Epithelial cell of esophagus (primary cell): Measurements from ENCODE around the gene NMBR.
A peak's percentile ranks its signal among the peaks of the same experiment; 100 is the strongest.
"Not testable (repeated sequence)": the region's sequence is repeated elsewhere in the genome, so short reads cannot be mapped to it uniquely, and the experiment has no call there.

Source experiments
- DNase-seq: peaks from one replicate; pipeline ENCODE4 v3.0.0; 2010; ENCODE audit warnings: low read depth
- H3K4me3 ChIP-seq: 2 replicates; pipeline ENCODE4 v1.5.1; 2011; ENCODE audit warnings: mild to moderate bottlenecking, low read length, control low read depth
- CTCF ChIP-seq: IDR thresholded peaks from 2 replicates; pipeline ENCODE4 v1.5.1; 2011; ENCODE audit warnings: low read depth, mild to moderate bottlenecking, low read length, control low read depth, inconsistent platforms; ENCODE audit not compliant: insufficient read depth; ENCODE audit errors: missing control alignments

Gene NMBR

DNA sequence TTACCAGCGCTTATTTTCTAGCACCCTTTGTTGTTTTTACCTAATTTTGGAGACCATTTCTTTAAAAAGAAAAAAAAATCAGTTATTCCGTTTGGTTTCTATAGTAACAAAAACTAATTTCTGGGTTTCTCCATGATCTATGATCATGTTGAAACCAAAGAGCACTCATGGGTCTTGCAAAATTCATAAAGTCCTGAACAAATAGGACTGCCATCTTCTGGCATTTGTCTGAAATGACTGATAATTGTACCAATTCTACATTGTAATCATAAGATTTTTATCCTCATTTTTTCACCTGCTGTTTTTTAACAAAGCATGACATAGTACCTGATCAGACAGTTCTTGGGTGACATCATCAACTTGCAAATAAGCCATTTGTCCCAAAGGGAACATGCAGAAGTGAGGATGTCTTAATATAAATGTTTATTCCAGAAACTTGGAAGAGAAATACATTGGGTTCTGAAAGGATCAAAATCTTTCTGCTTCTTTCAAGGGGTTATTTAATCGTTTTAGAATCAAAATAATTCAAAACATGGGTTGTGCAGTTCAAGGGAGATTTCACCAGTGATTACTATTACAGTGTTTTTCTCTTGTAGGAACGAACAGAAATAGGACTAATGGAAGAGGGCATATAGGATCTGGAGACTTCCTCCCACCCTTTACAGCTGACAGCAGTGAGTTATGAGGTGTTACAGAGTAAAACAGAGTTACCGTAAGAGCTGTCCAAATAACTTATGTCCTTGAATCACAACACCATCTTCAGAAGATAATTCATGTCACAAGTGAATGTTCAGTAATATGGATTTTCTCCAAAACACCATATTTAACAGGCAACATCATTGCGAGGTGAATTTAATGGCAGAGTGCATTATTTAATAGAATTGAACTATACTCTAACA lies 101.3 kb downstream of the NMBR start:
- peak; percentile 25 for TF ChIP-seq CTCF
- peak; percentile 20 for DNase-seq
- H3K4me3 ChIP-seq: no peak overlapping the region

DNA sequence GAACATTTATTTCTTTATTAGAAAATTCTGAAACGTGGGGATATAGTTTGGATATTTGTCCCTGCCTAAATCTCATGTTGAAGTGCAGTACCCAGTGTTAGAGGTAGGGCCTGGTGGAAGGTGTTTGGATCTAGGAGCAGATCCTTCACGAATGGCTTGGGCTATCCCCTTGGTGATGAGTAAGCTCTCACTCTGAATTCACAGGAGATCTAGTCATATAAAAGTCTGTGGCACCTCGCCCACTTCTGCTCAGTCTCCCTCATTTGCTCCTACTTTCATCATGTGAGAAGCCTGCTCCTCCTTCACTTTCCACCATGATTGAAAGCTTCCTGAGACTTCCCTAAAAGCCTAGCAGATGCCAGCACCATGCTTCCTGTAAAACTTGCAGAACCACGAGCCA lies 111.0 kb downstream of the NMBR start:
- no peak overlapping the region for H3K4me3 ChIP-seq
- DNase-seq: no peak
- TF ChIP-seq CTCF: no peak

- DNase-seq: no peak
- no peak for TF ChIP-seq CTCF
- no peak overlapping the region for H3K4me3 ChIP-seq
Measured at GRCh38 chr6:142031035-142031434, 115.9 kb downstream of the NMBR start.

- peak; percentile 34 for DNase-seq
- no peak overlapping the region for H3K4me3 ChIP-seq
- TF ChIP-seq CTCF: no peak
Measured at GRCh38 chr6:142030115-142030619, 116.8 kb downstream of the NMBR start.

GRCh38 chr6:142028527-142028926 lies 118.4 kb downstream of the NMBR start:
- no peak for TF ChIP-seq CTCF

GRCh38 chr6:142027804-142028203 lies 119.1 kb downstream of the NMBR start:
- DNase-seq, H3K4me3 ChIP-seq: not testable (repeated sequence)

More at GRCh38 chr6:142028527-142028926, 118.4 kb downstream of the NMBR start:
- DNase-seq: no peak
- H3K4me3 ChIP-seq: no peak overlapping the region

GRCh38 chr6:142027074-142027473 lies 119.8 kb downstream of the NMBR start:
- no peak overlapping the region for H3K4me3 ChIP-seq
- no peak for DNase-seq
- TF ChIP-seq CTCF: no peak
